H9 (cell line): ENCODE measurements around the gene SCN4A. TPM values are rescaled to one million over a fixed set of nuclear protein-coding genes. Genes with fewer than 3 reads are reported as not detected.

Source experiments
- DNase-seq: peaks from one replicate; pipeline ENCODE4 v3.0.0-alpha.2; 2017
- H2AFZ ChIP-seq: one replicate; pipeline ENCODE4 v1.6.1; 2013; ENCODE audit warnings: mild to moderate bottlenecking, low read length, control low read depth, moderate library complexity
- H2AK5ac ChIP-seq: 2 replicates; pipeline ENCODE4 v1.6.1; 2013; ENCODE audit warnings: low read length, control low read depth, mixed read lengths; ENCODE audit not compliant: insufficient read length
- H2BK120ac ChIP-seq: one replicate; pipeline ENCODE4 v1.6.1; 2013; ENCODE audit warnings: low read depth, mild to moderate bottlenecking, low read length, control low read depth, inconsistent platforms; ENCODE audit not compliant: poor library complexity, severe bottlenecking
- H2BK12ac ChIP-seq: 2 replicates; pipeline ENCODE4 v1.6.1; 2013; ENCODE audit warnings: low read length, control low read depth, mixed read lengths, low read depth; ENCODE audit not compliant: insufficient read length
- H2BK15ac ChIP-seq: 2 replicates; pipeline ENCODE4 v1.6.1; 2013; ENCODE audit warnings: low read depth, low read length, control low read depth
- H2BK20ac ChIP-seq: one replicate; pipeline ENCODE4 v1.6.1; 2013; ENCODE audit warnings: low read depth, mild to moderate bottlenecking, low read length, control low read depth, inconsistent platforms; ENCODE audit not compliant: poor library complexity, severe bottlenecking
- H2BK5ac ChIP-seq: 2 replicates; pipeline ENCODE4 v1.6.1; 2013; ENCODE audit warnings: low read length, control low read depth, mixed read lengths; ENCODE audit not compliant: insufficient read length
- H3K14ac ChIP-seq: 2 replicates; pipeline ENCODE4 v1.6.1; 2013; ENCODE audit warnings: low read length, control low read depth; ENCODE audit not compliant: insufficient read depth
- H3K18ac ChIP-seq: 2 replicates; pipeline ENCODE4 v1.6.1; 2013; ENCODE audit warnings: low read depth, mild to moderate bottlenecking, mixed read lengths, low read length, control low read depth; ENCODE audit not compliant: insufficient read length
- H3K23ac ChIP-seq: 2 replicates; pipeline ENCODE4 v1.6.1; 2013; ENCODE audit warnings: low read length, control low read depth, mixed read lengths, low read depth; ENCODE audit not compliant: insufficient read length
- H3K23me2 ChIP-seq: 2 replicates; pipeline ENCODE4 v1.6.1; 2013; ENCODE audit warnings: low read depth, mild to moderate bottlenecking, mixed read lengths, low read length, control low read depth; ENCODE audit not compliant: insufficient read length, poor library complexity, severe bottlenecking
- H3K27ac ChIP-seq: 2 replicates; pipeline ENCODE4 v1.5.1; 2013; ENCODE audit warnings: low read length, control low read depth, mixed read lengths, low read depth; ENCODE audit not compliant: insufficient read length
- H3K27me3 ChIP-seq: 2 replicates; pipeline ENCODE4 v1.6.1; 2013; ENCODE audit warnings: low read length, control low read depth, inconsistent platforms; ENCODE audit not compliant: insufficient read depth
- H3K4ac ChIP-seq: 2 replicates; pipeline ENCODE4 v1.6.1; 2013; ENCODE audit warnings: low read depth, mild to moderate bottlenecking, control low read depth, inconsistent platforms, low read length, moderate library complexity
- H3K4me1 ChIP-seq: 2 replicates; pipeline ENCODE4 v1.6.1; 2013; ENCODE audit warnings: low read length, control low read depth, inconsistent platforms; ENCODE audit not compliant: insufficient read depth
- H3K4me2 ChIP-seq: 2 replicates; pipeline ENCODE4 v1.6.1; 2013; ENCODE audit warnings: low read length, control low read depth, mixed read lengths; ENCODE audit not compliant: insufficient read length, insufficient read depth
- H3K56ac ChIP-seq: 2 replicates; pipeline ENCODE4 v1.6.1; 2013; ENCODE audit warnings: low read depth, mild to moderate bottlenecking, mixed read lengths, low read length, control low read depth; ENCODE audit not compliant: insufficient read length
- H3K79me1 ChIP-seq: 2 replicates; pipeline ENCODE4 v1.6.1; 2013; ENCODE audit warnings: low read depth, mild to moderate bottlenecking, moderate library complexity, low read length, control low read depth, inconsistent platforms; ENCODE audit not compliant: insufficient read depth, poor library complexity, severe bottlenecking
- H3K79me2 ChIP-seq: 2 replicates; pipeline ENCODE4 v1.6.1; 2013; ENCODE audit warnings: low read length, control low read depth, inconsistent platforms; ENCODE audit not compliant: insufficient read depth
- H3K9ac ChIP-seq: 2 replicates; pipeline ENCODE4 v1.6.1; 2013; ENCODE audit warnings: low read length, control low read depth, mixed read lengths; ENCODE audit not compliant: insufficient read length; ENCODE audit errors: extremely low read depth
- H3K9me3 ChIP-seq: one replicate; pipeline ENCODE4 v1.6.1; 2013; ENCODE audit warnings: low read depth, low read length, inconsistent platforms; ENCODE audit not compliant: control insufficient read depth
- H3T11ph ChIP-seq: one replicate; pipeline ENCODE4 v1.6.1; 2013; ENCODE audit warnings: mild to moderate bottlenecking, low read length, control low read depth, inconsistent platforms
- H4K20me1 ChIP-seq: one replicate; pipeline ENCODE4 v1.6.1; 2013; ENCODE audit not compliant: control insufficient read depth, insufficient read length, insufficient read depth
- H4K5ac ChIP-seq: 2 replicates; pipeline ENCODE4 v1.6.1; 2013; ENCODE audit warnings: low read depth, mild to moderate bottlenecking, mixed read lengths, low read length, control low read depth; ENCODE audit not compliant: insufficient read length
- H4K8ac ChIP-seq: replicated peaks from 2 replicates; pipeline ENCODE4 v1.6.1; 2013; ENCODE audit warnings: low read length, control low read depth, mixed read lengths, low read depth; ENCODE audit not compliant: insufficient read length
- H4K91ac ChIP-seq: 2 replicates; pipeline ENCODE4 v1.6.1; 2013; ENCODE audit warnings: low read depth, mild to moderate bottlenecking, moderate library complexity, mixed read lengths, low read length, control low read depth; ENCODE audit not compliant: insufficient read length
- H3K27ac Mint-ChIP-seq, 3 experiments: 2 replicates in 2 of 3; 3 replicates in 1 of 3; pipeline ENCODE4 v1.8.0; 2020 to 2021; ENCODE audit warnings: mixed read lengths in 3 of 3, mild to moderate bottlenecking in 1 of 3, moderate library complexity in 1 of 3
- H3K27me3 Mint-ChIP-seq: 2 replicates; pipeline ENCODE4 v1.8.0; 2021; ENCODE audit warnings: low read depth, mild to moderate bottlenecking, moderate library complexity, mixed read lengths
- H3K36me3 Mint-ChIP-seq, 3 experiments: 2 replicates in 2 of 3; 3 replicates in 1 of 3; pipeline ENCODE4 v1.8.0; 2020 to 2021; ENCODE audit warnings: low read depth in 3 of 3, mixed read lengths in 3 of 3; ENCODE audit not compliant: insufficient read depth in 1 of 3
- H3K4me1 Mint-ChIP-seq, 2 experiments: 2 replicates each; pipeline ENCODE4 v1.8.0; 2020; ENCODE audit warnings: mixed read lengths in 2 of 2
- H3K4me3 Mint-ChIP-seq, 2 experiments: 2 replicates in 1 of 2; 3 replicates in 1 of 2; pipeline ENCODE4 v1.8.0; 2020 to 2021; ENCODE audit warnings: mild to moderate bottlenecking in 2 of 2, mixed read lengths in 2 of 2, moderate library complexity in 1 of 2
- H3K9me3 Mint-ChIP-seq, 2 experiments: 2 replicates in 1 of 2; 3 replicates in 1 of 2; pipeline ENCODE4 v1.8.0; 2020; ENCODE audit warnings: mild to moderate bottlenecking in 2 of 2, mixed read lengths in 2 of 2, moderate library complexity in 1 of 2
- CTCF ChIP-seq: fragments of 200-600 bp; sonication (generic); conservative IDR thresholded peaks from 3 replicates; pipeline ENCODE4 v1.8.0; 2021; ENCODE audit warnings: antibody characterized with exemption, mild to moderate bottlenecking
- WGBS: extraction: QIAGEN DNeasy Blood & Tissue Kit; methylation state at CpG from one replicate; pipeline ENCODE4 v1.1.7; 2013; ENCODE audit warnings: missing lambda C conversion rate, low lambda C conversion rate, mixed read lengths; ENCODE audit not compliant: insufficient read length; ENCODE audit errors: extremely low coverage; 5-methylcytosine and 5-hydroxymethylcytosine counted together
- total RNA-seq: library from RNA; stranded (reverse); gene quantifications from 2 replicates; pipeline ENCODE4 v1.2.1, GENCODE V29; 2021

SCN4A gene
- total RNA-seq, 1 experiment from 2014 or later: 5.8 TPM

- TF ChIP-seq CTCF: no peak
- H3K36me3 Mint-ChIP-seq: peaks cover 9 to 26% (median 11%) of the 10 kb centered on the region in 3 experiments; a peak in 6 of 7 replicates
- Histone ChIP-seq H3K23me2 (no peaks in the 10 kb centered on the region), H3K79me1 (no peaks in the 10 kb centered on the region), H2BK120ac (no peak overlapping the region), H3K23ac (no peak overlapping the region), H3K4me1 (no peaks in the 10 kb centered on the region), H3K56ac (no peak overlapping the region), H2BK12ac (no peak overlapping the region), H3K14ac (no peak overlapping the region), H3K18ac (no peak overlapping the region), H4K5ac (no peak overlapping the region), H3K9ac (no peak overlapping the region), H2BK15ac (no peak overlapping the region), H2AFZ (no peak overlapping the region), H3K27me3 (no peaks in the 10 kb centered on the region), H2BK5ac (no peak overlapping the region), H3K4me2 (no peak overlapping the region), H2AK5ac (no peak overlapping the region), H3T11ph (no peak overlapping the region), H4K91ac (no peak overlapping the region), H2BK20ac (no peak overlapping the region), H3K27ac (no peak overlapping the region), H4K20me1 (no peaks in the 10 kb centered on the region), H3K9me3 (no peaks in the 10 kb centered on the region), H3K79me2 (no peaks in the 10 kb centered on the region), H3K4ac (no peak overlapping the region), H4K8ac (no peak overlapping the region)
- H3K9me3 Mint-ChIP-seq: no peaks in the 10 kb centered on the region
- no peak for DNase-seq
- H3K27me3 Mint-ChIP-seq: peaks cover 3% of the 10 kb centered on the region; the same call in 1 of the 2 replicates
- no peak overlapping the region for H3K4me3 Mint-ChIP-seq
- H3K4me1 Mint-ChIP-seq: peaks cover 2 to 6% of the 10 kb centered on the region in 2 experiments; a peak in 2 of 4 replicates
- no peak overlapping the region for H3K27ac Mint-ChIP-seq
- no CpG with 5 or more reads among the region's 24 CpGs for WGBS
Measured at GRCh38 chr17:63944736-63945499, 27.8 kb downstream of the SCN4A start.
